Measurements from ENCODE around the gene GCNT4. TPM values are rescaled to one million over a fixed set of nuclear protein-coding genes. Genes with fewer than 3 reads are reported as not detected.

GCNT4 gene
- polyA plus RNA-seq, 1 experiment = 3.7 TPM

GRCh38 chr5:75046366-75047142 is 5.8 kb downstream of the GCNT4 start:
- Histone ChIP-seq H3K36me3 (ENCODE audit: control insufficient read depth, insufficient read depth, low read length) (peaks cover 6% of the 10 kb centered on the region), H3K4me3 (ENCODE audit: low read depth, low read length) (no peak overlapping the region), H3K27me3 (ENCODE audit: control insufficient read depth, insufficient read depth, low read length) (no peaks in the 10 kb centered on the region)
- CTCF ChIA-PET = no interaction called here
- POLR2A ChIA-PET = no interaction called here
- no peak for TF ChIP-seq CTCF (IDR thresholded peaks at IDR 0.05; ENCODE audit: insufficient read depth, low read depth, low read length)
- no peak for DNase-seq (ENCODE audit: low read depth)

DNA sequence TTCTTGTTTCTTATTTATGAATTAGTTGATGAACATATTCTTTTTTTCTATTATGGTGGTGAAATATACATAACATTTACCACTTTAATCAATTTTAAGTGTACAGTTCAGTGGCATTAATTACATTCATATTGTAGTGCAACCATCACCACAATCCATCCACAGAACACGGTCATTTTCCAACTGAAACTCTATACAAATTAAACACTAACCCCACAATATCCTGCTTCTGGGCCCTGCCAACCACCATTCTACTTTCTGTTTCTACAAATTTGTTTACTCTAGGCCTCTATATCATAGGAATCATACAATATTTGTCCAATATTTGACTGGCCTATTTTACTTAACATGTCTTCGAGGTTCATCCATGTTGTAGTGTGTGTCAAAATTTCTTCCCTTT is 7.3 kb downstream of the GCNT4 start:
- Histone ChIP-seq H3K4me3 (ENCODE audit: low read depth, low read length) (no peak overlapping the region), H3K27me3 (ENCODE audit: control insufficient read depth, insufficient read depth, low read length) (no peaks in the 10 kb centered on the region), H3K36me3 (ENCODE audit: control insufficient read depth, insufficient read depth, low read length) (peaks cover 6% of the 10 kb centered on the region)
- DNase-seq (ENCODE audit: low read depth) = no peak
- POLR2A ChIA-PET = no interaction called here
- CTCF ChIA-PET = no interaction called here
- TF ChIP-seq CTCF (IDR thresholded peaks at IDR 0.05; ENCODE audit: insufficient read depth, low read depth, low read length) = no peak

DNA sequence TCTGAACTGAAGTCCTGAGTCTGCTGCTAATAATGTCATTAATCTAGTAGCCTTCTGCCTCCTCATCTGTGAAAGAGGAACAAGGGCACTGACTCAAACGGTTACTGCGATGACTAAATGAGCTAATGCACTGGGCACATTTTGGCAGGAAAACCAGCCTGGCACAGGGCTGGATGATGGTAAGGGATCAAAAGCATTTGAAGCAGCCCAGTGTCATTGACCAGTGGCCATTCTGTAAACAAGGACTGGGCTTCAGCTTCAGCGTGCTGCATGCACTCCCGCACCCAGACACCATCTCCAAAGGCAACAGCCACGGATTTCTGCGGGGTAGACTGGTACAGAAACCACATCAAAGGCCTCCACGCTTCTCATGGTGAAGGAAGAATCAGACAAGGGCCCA is 8.0 kb downstream of the GCNT4 start:
- TF ChIP-seq CTCF (IDR thresholded peaks at IDR 0.05; ENCODE audit: insufficient read depth, low read depth, low read length) = no peak
- peaks cover 6% of the 10 kb centered on the region for H3K36me3 ChIP-seq (ENCODE audit: control insufficient read depth, insufficient read depth, low read length)
- no peak overlapping the region for H3K4me3 ChIP-seq (ENCODE audit: low read depth, low read length)
- CTCF ChIA-PET = no interaction called here
- POLR2A ChIA-PET = no interaction called here
- no peak for DNase-seq (ENCODE audit: low read depth)
- no peaks in the 10 kb centered on the region for H3K27me3 ChIP-seq (ENCODE audit: control insufficient read depth, insufficient read depth, low read length)

- no peaks in the 10 kb centered on the region for H3K27me3 ChIP-seq (ENCODE audit: control insufficient read depth, insufficient read depth, low read length)
- POLR2A ChIA-PET = no interaction called here
- CTCF ChIA-PET = no interaction called here
- peaks cover 6% of the 10 kb centered on the region for H3K36me3 ChIP-seq (ENCODE audit: control insufficient read depth, insufficient read depth, low read length)
- H3K4me3 ChIP-seq (ENCODE audit: low read depth, low read length) = no peak overlapping the region
- no peak for DNase-seq (ENCODE audit: low read depth)
- no peak for TF ChIP-seq CTCF (IDR thresholded peaks at IDR 0.05; ENCODE audit: insufficient read depth, low read depth, low read length)
Observed at GRCh38 chr5:75043633-75044264, 8.6 kb downstream of the GCNT4 start.

DNA sequence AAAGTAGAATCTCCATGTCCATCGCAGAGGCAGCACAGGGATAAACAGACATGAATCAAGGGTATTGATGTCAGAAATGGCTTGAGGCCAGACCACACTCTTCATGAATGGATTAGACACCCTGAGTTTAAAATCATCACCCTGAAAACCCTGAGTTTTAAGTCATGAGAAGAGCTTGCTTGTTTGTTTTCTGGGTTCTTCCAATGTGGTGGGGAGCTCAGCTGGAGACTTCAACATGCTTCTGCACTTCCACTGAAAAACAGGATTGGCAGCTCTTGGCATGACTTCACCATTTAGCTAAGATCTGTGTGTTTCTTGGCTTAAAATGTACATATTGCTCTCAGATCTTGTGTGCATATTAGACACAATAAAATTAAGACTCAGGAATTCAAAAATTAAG is 9.8 kb downstream of the GCNT4 start:
- ChIA-PET POLR2A (interaction anchor here (0.6 kb wide), 1 partner anchor 53 kb away, joined by 4 read pairs; no protein-coding TSS in a partner anchor), CTCF (interaction anchor here (1.8 kb wide), 1 partner anchor 8 kb away, joined by 11 read pairs; no protein-coding TSS in a partner anchor)
- TF ChIP-seq CTCF (IDR thresholded peaks at IDR 0.05; ENCODE audit: insufficient read depth, low read depth, low read length) = no peak

More for the DNA sequence above, 9.8 kb downstream of the GCNT4 start:
- peaks cover 6% of the 10 kb centered on the region for H3K36me3 ChIP-seq (ENCODE audit: control insufficient read depth, insufficient read depth, low read length)
- H3K4me3 ChIP-seq (ENCODE audit: low read depth, low read length) = no peak overlapping the region
- H3K27me3 ChIP-seq (ENCODE audit: control insufficient read depth, insufficient read depth, low read length) = no peaks in the 10 kb centered on the region
- DNase-seq (ENCODE audit: low read depth) = no peak
